HG03108 (cell line): ENCODE results near the gene SV2B.

ENCODE experiments used
- ATAC-seq: cut with Tn5 transposase; IDR thresholded peaks from one replicate; pipeline ENCODE4 v1.9.1; 2021; ENCODE audit warnings: moderate library complexity; ENCODE audit not compliant: unreplicated experiment

The SV2B gene

GRCh38 chr15:91184441-91184840 lies 84.4 kb downstream of the SV2B start:
- ATAC-seq: no peak

- ATAC-seq: no peak
Observed at GRCh38 chr15:91186904-91187656, 87.0 kb downstream of the SV2B start.

- ATAC-seq: no peak
Observed at GRCh38 chr15:91192285-91192684, 92.2 kb downstream of the SV2B start.

- no peak for ATAC-seq
Observed at GRCh38 chr15:91192690-91193377, 92.8 kb downstream of the SV2B start.

- ATAC-seq: no peak
Observed at GRCh38 chr15:91193378-91193720, 93.3 kb downstream of the SV2B start.

- no peak for ATAC-seq
Observed at GRCh38 chr15:91196127-91196526, 96.1 kb downstream of the SV2B start.

GRCh38 chr15:91196768-91197167 lies 96.7 kb downstream of the SV2B start:
- ATAC-seq: no peak

- ATAC-seq: no peak
Observed at GRCh38 chr15:91199511-91199910, 99.5 kb downstream of the SV2B start.

GRCh38 chr15:91200101-91200754 lies 100.2 kb downstream of the SV2B start:
- no peak for ATAC-seq

GRCh38 chr15:91202510-91203102 lies 102.5 kb downstream of the SV2B start:
- ATAC-seq: no peak

GRCh38 chr15:91203619-91204203 lies 103.7 kb downstream of the SV2B start:
- ATAC-seq: no peak

GRCh38 chr15:91208371-91208770 lies 108.3 kb downstream of the SV2B start:
- ATAC-seq: no peak

- no peak for ATAC-seq
Observed at GRCh38 chr15:91209318-91209717, 109.3 kb downstream of the SV2B start.

- ATAC-seq: no peak
Observed at GRCh38 chr15:91209726-91210125, 109.7 kb downstream of the SV2B start.

GRCh38 chr15:91214675-91215590 lies 114.9 kb downstream of the SV2B start:
- ATAC-seq: no peak

GRCh38 chr15:91216000-91216399 lies 115.9 kb downstream of the SV2B start:
- no peak for ATAC-seq

GRCh38 chr15:91219206-91219605 lies 119.1 kb downstream of the SV2B start:
- no peak for ATAC-seq

GRCh38 chr15:91222052-91222451 lies 122.0 kb downstream of the SV2B start:
- no peak for ATAC-seq

- no peak for ATAC-seq
Observed at GRCh38 chr15:91223863-91224262, 123.8 kb downstream of the SV2B start.

- no peak for ATAC-seq
Observed at GRCh38 chr15:91224755-91225380, 124.8 kb downstream of the SV2B start.
